ENCODE results near the gene COL23A1.
"Not testable (repeated sequence)": the region's sequence is repeated elsewhere in the genome, so short reads cannot be mapped to it uniquely, and the experiment has no call there.

COL23A1 gene

GRCh38 chr5:178319541-178320041 lies 270.6 kb downstream of the COL23A1 start:
- no peak overlapping the region for H3K27ac ChIP-seq
- peaks cover 0 to 21% of the 10 kb centered on the region in 2 donors for H3K27me3 ChIP-seq
- no peaks in the 10 kb centered on the region for H3K36me3 ChIP-seq
- no peak for TF ChIP-seq CTCF (IDR thresholded peaks at IDR 0.05)
- DNase-seq: no peak
- H3K4me3 ChIP-seq: no peak overlapping the region
- no peaks in the 10 kb centered on the region for H3K9me3 ChIP-seq
- intact Hi-C loops (cut with DNase I; ENCODE audit: low total_unique reads): no loop called here
- no peaks in the 10 kb centered on the region for H3K4me1 ChIP-seq

GRCh38 chr5:178318893-178319292 lies 271.3 kb downstream of the COL23A1 start:
- H3K36me3 ChIP-seq: no peaks in the 10 kb centered on the region
- no peaks in the 10 kb centered on the region for H3K4me1 ChIP-seq
- intact Hi-C loops (cut with DNase I; ENCODE audit: low total_unique reads): no loop called here
- no peak for TF ChIP-seq CTCF (IDR thresholded peaks at IDR 0.05)
- no peaks in the 10 kb centered on the region for H3K9me3 ChIP-seq
- H3K27ac ChIP-seq: no peak overlapping the region
- DNase-seq: peak in 1 of 2 donors; percentile 27
- no peak overlapping the region for H3K4me3 ChIP-seq
- peaks cover 0 to 19% of the 10 kb centered on the region in 2 donors for H3K27me3 ChIP-seq

- no peak overlapping the region for H3K27ac ChIP-seq
Observed at GRCh38 chr5:178318382-178318781, 271.8 kb downstream of the COL23A1 start.

GRCh38 chr5:178317727-178318126 lies 272.5 kb downstream of the COL23A1 start:
- H3K36me3 ChIP-seq; H3K9me3 ChIP-seq; intact Hi-C loops (cut with DNase I; ENCODE audit: low total_unique reads): not testable (repeated sequence)

More at GRCh38 chr5:178318382-178318781, 271.8 kb downstream of the COL23A1 start:
- no peak for TF ChIP-seq CTCF (IDR thresholded peaks at IDR 0.05)
- intact Hi-C loops (cut with DNase I; ENCODE audit: low total_unique reads): no loop called here
- Histone ChIP-seq H3K36me3 (no peaks in the 10 kb centered on the region), H3K4me1 (no peaks in the 10 kb centered on the region), H3K9me3 (no peaks in the 10 kb centered on the region), H3K27me3 (peaks cover 0 to 14% of the 10 kb centered on the region in 2 donors), H3K4me3 (no peak overlapping the region)
- no peak for DNase-seq

GRCh38 chr5:178314961-178315820 lies 275.0 kb downstream of the COL23A1 start:
- TF ChIP-seq CTCF (IDR thresholded peaks at IDR 0.05): no peak
- DNase-seq: no peak
- peaks cover 0 to 8% of the 10 kb centered on the region in 2 donors for H3K27me3 ChIP-seq
- H3K4me1 ChIP-seq: no peaks in the 10 kb centered on the region
- no peak overlapping the region for H3K4me3 ChIP-seq
- intact Hi-C loops (cut with DNase I; ENCODE audit: low total_unique reads): no loop called here
- H3K27ac ChIP-seq: no peak overlapping the region
- H3K9me3 ChIP-seq: no peaks in the 10 kb centered on the region
- H3K36me3 ChIP-seq: no peaks in the 10 kb centered on the region

More at GRCh38 chr5:178317727-178318126, 272.5 kb downstream of the COL23A1 start:
- DNase-seq, H3K4me1 ChIP-seq, H3K4me3 ChIP-seq, H3K27ac ChIP-seq, H3K27me3 ChIP-seq: not testable (repeated sequence)

- Histone ChIP-seq H3K4me1 (no peaks in the 10 kb centered on the region), H3K27me3 (peaks cover 0 to 8% of the 10 kb centered on the region in 2 donors), H3K9me3 (no peaks in the 10 kb centered on the region), H3K4me3 (no peak overlapping the region), H3K36me3 (no peaks in the 10 kb centered on the region), H3K27ac (no peak overlapping the region)
- intact Hi-C loops (cut with DNase I; ENCODE audit: low total_unique reads): no loop called here
- DNase-seq: no peak
- TF ChIP-seq CTCF (IDR thresholded peaks at IDR 0.05): no peak
Observed at GRCh38 chr5:178314061-178314660, 276.0 kb downstream of the COL23A1 start.

Measured in tibial artery (tissue), 4 donors.